GM12878 (cell line): Measurements from ENCODE around the gene FGF14. TPM values are rescaled to one million over a fixed set of nuclear protein-coding genes. Genes with fewer than 3 reads are reported as not detected.

Experiments
- ATAC-seq: fragments of 200-7000 bp; cut with Tn5 transposase; 3 replicates; pipeline ENCODE4 v1.9.1; 2020; ENCODE audit warnings: mild to moderate bottlenecking, moderate library complexity
- BruUV-seq: library from RNA; stranded (reverse); fragments of 400-500 nt; replicated peaks from 2 replicates; lab custom pipeline; 2021; lab: Mats Ljungman, UMichigan
- CTCF ChIA-PET: fragments of 300-600 bp; sonication (Branson Sonifier 250); formaldehyde crosslinking; extraction: SDS; loops from one replicate; lab custom pipeline; 2021; ENCODE audit warnings: inconsistent platforms; lab: Yijun Ruan, JAX
- POLR2A ChIA-PET: fragments of 350-600 bp; formaldehyde crosslinking; extraction: SDS; loops from one replicate; lab custom pipeline; 2021; ENCODE audit warnings: inconsistent platforms; lab: Charles Lee
- RAD21 ChIA-PET: fragments of 300-600 bp; sonication (Branson Sonifier 250); formaldehyde crosslinking; loops from one replicate; lab custom pipeline; 2023; ENCODE audit warnings: antibody characterized with exemption; ENCODE audit not compliant: unreplicated experiment; lab: Charles Lee
- SMC1A ChIA-PET: fragments of 300-600 bp; sonication (Branson Sonifier 250); formaldehyde crosslinking; loops from one replicate; lab custom pipeline; 2023; ENCODE audit not compliant: unreplicated experiment, uncharacterized antibody; lab: Charles Lee
- DNase-seq: peaks from one replicate; pipeline ENCODE4 v3.0.0-alpha.2; 2011; ENCODE audit warnings: low read depth, low spot score
- FAIRE-seq: peaks from 3 replicates; lab custom pipeline; 2011; peaks lifted over from hg19 to GRCh38; lab: Jason Lieb, UNC
- H2AFZ ChIP-seq: 2 replicates; pipeline ENCODE4 v1.6.0; 2011; ENCODE audit warnings: low read depth, low read length, control low read depth; ENCODE audit not compliant: control insufficient read depth
- H3K27ac ChIP-seq: 2 replicates; pipeline ENCODE4 v1.5.1; 2011; ENCODE audit warnings: control low read depth; ENCODE audit not compliant: control insufficient read depth, insufficient read depth
- H3K27me3 ChIP-seq, 2 experiments: replicated peaks in 1 of 2; 2 replicates each; pipeline versions ENCODE4 v1.6.0 to v1.6.1; 2011; ENCODE audit warnings: low read length in 1 of 2; ENCODE audit not compliant: control insufficient read depth in 2 of 2, insufficient read depth in 2 of 2
- H3K36me3 ChIP-seq, 2 experiments: 2 replicates each; pipeline ENCODE4 v1.5.1; 2011; ENCODE audit warnings: low read length in 1 of 2; ENCODE audit not compliant: control insufficient read depth in 2 of 2, insufficient read depth in 2 of 2
- H3K4me1 ChIP-seq: 2 replicates; pipeline ENCODE4 v1.6.1; 2011; ENCODE audit warnings: mild to moderate bottlenecking, low read length, moderate library complexity, mixed read lengths; ENCODE audit not compliant: control insufficient read depth, insufficient read depth
- H3K4me2 ChIP-seq: 2 replicates; pipeline ENCODE4 v1.6.0; 2011; ENCODE audit warnings: control low read depth; ENCODE audit not compliant: control insufficient read depth, insufficient read depth
- H3K4me3 ChIP-seq: fragments of 200-600 bp; sonication (generic); 2 replicates; pipeline ENCODE4 v1.5.1; 2016
- H3K79me2 ChIP-seq: 2 replicates; pipeline ENCODE4 v1.6.0; 2011; ENCODE audit warnings: low read length; ENCODE audit not compliant: control insufficient read depth, insufficient read depth
- H3K9ac ChIP-seq: 2 replicates; pipeline ENCODE4 v1.8.0; 2011; ENCODE audit warnings: low read length, control low read depth, mixed read lengths; ENCODE audit not compliant: control insufficient read depth, insufficient read depth
- H3K9me3 ChIP-seq: replicated peaks from 3 replicates; pipeline ENCODE4 v1.5.1; 2011; ENCODE audit warnings: mild to moderate bottlenecking, low read length; ENCODE audit not compliant: control insufficient read depth, insufficient read depth
- H4K20me1 ChIP-seq: 2 replicates; pipeline ENCODE4 v1.6.0; 2011; ENCODE audit not compliant: control insufficient read depth, insufficient read depth
- BACH1 ChIP-seq: fragments of 450-650 bp; IDR thresholded peaks from 2 replicates; pipeline ENCODE4 v1.6.1; 2017; ENCODE audit warnings: mild to moderate bottlenecking, borderline replicate concordance
- DPF2 ChIP-seq: fragments of 450-650 bp; IDR thresholded peaks from 2 replicates; pipeline ENCODE4 v1.6.1; 2017; ENCODE audit warnings: mild to moderate bottlenecking
- HDAC2 ChIP-seq: fragments of 200-600 bp; sonication (generic); IDR thresholded peaks from 2 replicates; pipeline ENCODE4 v1.6.1; 2017
- LARP7 ChIP-seq: fragments of 450-650 bp; IDR thresholded peaks from 2 replicates; pipeline ENCODE4 v1.6.1; 2017; ENCODE audit warnings: mild to moderate bottlenecking
- NFXL1 ChIP-seq: fragments of 450-650 bp; IDR thresholded peaks from 2 replicates; pipeline ENCODE4 v1.6.1; 2017; ENCODE audit warnings: antibody characterized with exemption, mild to moderate bottlenecking, borderline replicate concordance
- PAX8 ChIP-seq: fragments of 450-650 bp; IDR thresholded peaks from 2 replicates; pipeline ENCODE4 v1.6.1; 2017; ENCODE audit warnings: mild to moderate bottlenecking, moderate library complexity
- PBX3 ChIP-seq: IDR thresholded peaks from 2 replicates; pipeline ENCODE4 v1.6.1; 2011; ENCODE audit warnings: mild to moderate bottlenecking, low read depth, low read length, moderate library complexity; ENCODE audit not compliant: insufficient replicate concordance
- POLR2AphosphoS5 ChIP-seq: IDR thresholded peaks from 2 replicates; pipeline ENCODE4 v1.6.1; 2011; ENCODE audit warnings: mild to moderate bottlenecking, low read length, inconsistent platforms
- RUNX3 ChIP-seq: IDR thresholded peaks from 2 replicates; pipeline ENCODE4 v1.6.1; 2012; ENCODE audit warnings: low read length, inconsistent platforms
- SIX5 ChIP-seq: IDR thresholded peaks from 2 replicates; pipeline ENCODE4 v1.6.1; 2011; ENCODE audit warnings: mild to moderate bottlenecking, low read depth, low read length, moderate library complexity; ENCODE audit not compliant: severe bottlenecking
- SKIL ChIP-seq: fragments of 450-650 bp; IDR thresholded peaks from 2 replicates; pipeline ENCODE4 v1.6.1; 2017; ENCODE audit warnings: mild to moderate bottlenecking, low read depth, inconsistent platforms; ENCODE audit not compliant: poor library complexity, severe bottlenecking
- SP1 ChIP-seq: IDR thresholded peaks from one replicate; pipeline ENCODE4 v1.6.1; 2011; ENCODE audit warnings: low read depth, low read length
- TCF3 ChIP-seq: IDR thresholded peaks from 2 replicates; pipeline ENCODE4 v1.6.1; 2012; ENCODE audit warnings: low read depth, mild to moderate bottlenecking, low read length, borderline replicate concordance; ENCODE audit not compliant: insufficient read depth
- ZNF622 ChIP-seq: fragments of 450-650 bp; IDR thresholded peaks from 2 replicates; pipeline ENCODE4 v1.6.1; 2017; ENCODE audit warnings: mild to moderate bottlenecking, inconsistent platforms
- WGBS: methylation state at CpG from one replicate; pipeline ENCODE4 v1.1.6; 2016; ENCODE audit warnings: low lambda C conversion rate; ENCODE audit not compliant: insufficient replicate concordance, insufficient coverage; ENCODE audit errors: missing lambda C conversion rate; 5-methylcytosine and 5-hydroxymethylcytosine counted together
- in situ Hi-C: fragments of 300-500 bp; cut with MboI; formaldehyde crosslinking; loops from 9 replicates; pipeline ENCODE4 v1.14.3; 2018; ENCODE audit warnings: mixed read lengths
- intact Hi-C: fragments of 100-400 bp; cut with micrococcal nuclease; formaldehyde crosslinking; loops from one replicate; pipeline ENCODE4 v1.14.2; 2022; ENCODE audit not compliant: unreplicated experiment
- polyA plus RNA-seq, 11 experiments: library from polyadenylated mRNA; depleted of rRNA in 4 of 11; unstranded in 6 of 11; stranded (reverse) in 5 of 11; fragments of >200 nt; fragmentation: Nextera tagmentation in 4 of 11; fragmentation: Illumina TruSeq in 1 of 11; extraction: Ambion mirVana in 4 of 11; extraction: Trizol in 1 of 11; gene quantifications; 1 replicate in 1 of 11; 2 replicates in 10 of 11; pipeline versions ENCODE4 v1.2.1 to v1.2.3, GENCODE V29; 2011 to 2016; ENCODE audit warnings: inconsistent platforms in 2 of 11, missing spikeins in 2 of 11, low read depth in 1 of 11
- total RNA-seq, 4 experiments: library from RNA; depleted of rRNA in 3 of 4; stranded (reverse); fragments of >200 nt in 3 of 4; fragmentation: Illumina TruSeq in 1 of 4; extraction: Trizol in 1 of 4; gene quantifications; 2 replicates each; pipeline versions ENCODE4 v1.2.1 to v1.2.3, GENCODE V29; 2013 to 2021

FGF14 gene
- total and polyA plus RNA-seq, 10 of the 15 experiments (the other 5 are each of a cell fraction or from before 2014, with no cell fraction given), result under 0.01 to 0.44 (median 0.04) TPM

- no TSS peak for BruUV-seq
- ChIA-PET RAD21 (no interaction called here), CTCF (no interaction called here), POLR2A (no interaction called here), SMC1A (no interaction called here)
- DNase-seq, result no peak
- ATAC-seq, result no peak
- Histone ChIP-seq H3K9me3 (no peaks in the 10 kb centered on the region), H2AFZ (no peak overlapping the region), H3K36me3 (no peaks in the 10 kb centered on the region), H4K20me1 (no peaks in the 10 kb centered on the region), H3K79me2 (no peaks in the 10 kb centered on the region), H3K9ac (no peak overlapping the region), H3K4me2 (no peak overlapping the region), H3K4me3 (no peak overlapping the region), H3K4me1 (no peaks in the 10 kb centered on the region), H3K27ac (no peak overlapping the region), H3K27me3 (no peaks in the 10 kb centered on the region)
- intact Hi-C loops (no loop called here), in situ Hi-C loops (no loop called here)
- FAIRE-seq, result no peak
- TF ChIP-seq DPF2, result no peak
- TF ChIP-seq NFXL1, result no peak
- TF ChIP-seq ZNF622, result no peak
- 31% methylated on average over 4 of the region's 4 CpGs for WGBS
Measured at GRCh38 chr13:102020611-102021216, 381.1 kb downstream of the FGF14 start.

- BruUV-seq, result no TSS peak
- intact Hi-C loops (no loop called here), in situ Hi-C loops (no loop called here)
- H3K36me3 ChIP-seq, result no peaks in the 10 kb centered on the region
- no peaks in the 10 kb centered on the region for H3K27me3 ChIP-seq
- no peak overlapping the region for H3K9ac ChIP-seq
- FAIRE-seq, result no peak
- ChIA-PET CTCF (no interaction called here), SMC1A (no interaction called here), RAD21 (no interaction called here), POLR2A (no interaction called here)
- H3K4me3 ChIP-seq, result no peak overlapping the region
- ATAC-seq, result no peak
- no peak for TF ChIP-seq TCF3
- TF ChIP-seq ZNF622, result no peak
- TF ChIP-seq SP1, result no peak
- TF ChIP-seq PBX3, result no peak
- TF ChIP-seq LARP7, result no peak
- TF ChIP-seq PAX8, result no peak
- no peak for TF ChIP-seq POLR2AphosphoS5
- no peak for TF ChIP-seq RUNX3
- no peak for TF ChIP-seq SKIL
- TF ChIP-seq HDAC2, result no peak
- TF ChIP-seq BACH1, result no peak
- no peak for TF ChIP-seq SIX5
- H3K4me2 ChIP-seq, result no peak overlapping the region
- H3K9me3 ChIP-seq, result no peaks in the 10 kb centered on the region
- H2AFZ ChIP-seq, result no peak overlapping the region
- no peak overlapping the region for H3K27ac ChIP-seq
- H4K20me1 ChIP-seq, result no peaks in the 10 kb centered on the region
- no peak for DNase-seq
- no peaks in the 10 kb centered on the region for H3K4me1 ChIP-seq
- no peaks in the 10 kb centered on the region for H3K79me2 ChIP-seq
Measured at GRCh38 chr13:102018716-102019115, 383.1 kb downstream of the FGF14 start.
